ENCODE results near the gene GFOD1.

GFOD1 gene

DNA sequence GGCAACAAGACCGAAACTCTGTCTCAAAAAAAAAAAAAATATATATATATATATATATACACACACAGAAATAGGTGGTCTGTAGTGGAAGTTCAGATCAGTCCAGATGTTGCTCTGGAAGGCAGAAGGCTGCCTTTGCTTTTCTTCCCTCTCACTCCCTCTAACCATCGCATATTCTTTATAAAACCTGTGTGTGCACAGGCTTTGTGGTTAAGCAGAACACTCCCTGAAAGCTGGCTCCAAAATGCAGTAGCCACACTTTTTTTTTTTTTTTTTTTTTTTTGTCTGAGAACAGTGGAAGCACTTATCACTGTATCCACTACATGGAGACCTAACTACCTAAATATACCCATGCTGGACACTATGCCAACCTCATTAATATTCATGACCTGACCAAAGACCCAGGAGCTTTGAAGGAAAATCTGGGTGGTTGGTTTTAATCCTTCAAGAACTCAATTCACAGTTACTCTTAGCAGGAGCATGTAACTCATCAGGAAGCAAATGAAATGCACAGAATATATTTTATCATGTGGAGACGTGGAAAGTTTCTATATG, 20.0 kb upstream of the GFOD1 start:
- H3K4me2 ChIP-seq (ENCODE audit: low read depth, low read length, poor library complexity, severe bottlenecking): no peak overlapping the region
- H3K9me3 ChIP-seq (ENCODE audit: insufficient read depth, low read depth, low read length): no peaks in the 10 kb centered on the region
- H2AFZ ChIP-seq (ENCODE audit: low read length): no peak overlapping the region
- no peaks in the 10 kb centered on the region for H3F3A ChIP-seq (ENCODE audit: low read depth)
- no peaks in the 10 kb centered on the region for H3K36me3 ChIP-seq (ENCODE audit: insufficient read depth, low read length)
- H3K9ac ChIP-seq (ENCODE audit: low read depth, low read length, poor library complexity, severe bottlenecking): no peak overlapping the region
- H3K79me2 ChIP-seq (ENCODE audit: insufficient read depth, low read length): no peaks in the 10 kb centered on the region
- TF ChIP-seq CTCF (conservative IDR thresholded peaks at IDR 0.05; ENCODE audit: low read length) (no peak), EZH2phosphoT487 (IDR thresholded peaks at IDR 0.05; ENCODE audit: borderline replicate concordance) (no peak)
- H3K4me1 ChIP-seq (ENCODE audit: insufficient read depth, low read length, poor library complexity, severe bottlenecking): peaks cover 3% of the 10 kb centered on the region
- H3K4me3 ChIP-seq (ENCODE audit: low read length, poor library complexity, severe bottlenecking): no peak overlapping the region
- no peaks in the 10 kb centered on the region for H3K9me2 ChIP-seq (replicated peaks; ENCODE audit: low read depth, low read length)
- H4K20me1 ChIP-seq (ENCODE audit: insufficient read depth, low read length, poor library complexity, severe bottlenecking): no peaks in the 10 kb centered on the region
- H3K27me3 ChIP-seq (ENCODE audit: insufficient read depth, low read length, poor library complexity, severe bottlenecking): no peaks in the 10 kb centered on the region

DNA sequence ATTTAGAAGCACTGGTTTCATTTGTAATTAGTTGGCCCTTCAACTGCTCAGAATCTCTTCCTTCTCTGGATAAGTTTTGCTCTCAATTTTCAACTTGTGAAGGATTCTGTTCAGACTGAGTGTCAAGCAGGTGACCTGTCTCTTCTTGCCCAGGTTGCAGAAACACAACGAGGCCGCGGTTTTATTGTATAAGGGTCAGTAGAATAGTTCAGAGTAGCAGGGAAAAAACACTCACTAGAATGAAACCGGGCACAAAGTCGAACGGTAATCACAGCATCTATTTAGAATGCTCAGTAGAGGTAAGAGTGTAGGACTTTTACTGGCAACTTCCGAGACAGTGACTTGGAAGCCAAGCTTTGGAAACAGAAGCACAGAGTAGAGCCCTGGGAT, 17.9 kb upstream of the GFOD1 start:
- H3K4me1 ChIP-seq (ENCODE audit: insufficient read depth, low read length, poor library complexity, severe bottlenecking): peaks cover 3% of the 10 kb centered on the region
- H3F3A ChIP-seq (ENCODE audit: low read depth): no peaks in the 10 kb centered on the region
- no peaks in the 10 kb centered on the region for H3K9me3 ChIP-seq (ENCODE audit: insufficient read depth, low read depth, low read length)
- no peaks in the 10 kb centered on the region for H3K9me2 ChIP-seq (replicated peaks; ENCODE audit: low read depth, low read length)
- no peak overlapping the region for H3K4me3 ChIP-seq (ENCODE audit: low read length, poor library complexity, severe bottlenecking)
- H4K20me1 ChIP-seq (ENCODE audit: insufficient read depth, low read length, poor library complexity, severe bottlenecking): no peaks in the 10 kb centered on the region
- no peaks in the 10 kb centered on the region for H3K36me3 ChIP-seq (ENCODE audit: insufficient read depth, low read length)
- no peak overlapping the region for H3K4me2 ChIP-seq (ENCODE audit: low read depth, low read length, poor library complexity, severe bottlenecking)
- H3K27me3 ChIP-seq (ENCODE audit: insufficient read depth, low read length, poor library complexity, severe bottlenecking): no peaks in the 10 kb centered on the region
- no peaks in the 10 kb centered on the region for H3K79me2 ChIP-seq (ENCODE audit: insufficient read depth, low read length)
- H3K9ac ChIP-seq (ENCODE audit: low read depth, low read length, poor library complexity, severe bottlenecking): no peak overlapping the region
- no peak overlapping the region for H2AFZ ChIP-seq (ENCODE audit: low read length)
- TF ChIP-seq CTCF (conservative IDR thresholded peaks at IDR 0.05; ENCODE audit: low read length) (no peak), EZH2phosphoT487 (IDR thresholded peaks at IDR 0.05; ENCODE audit: borderline replicate concordance) (no peak)

GRCh38 chr6:13504611-13505344, 17.4 kb upstream of the GFOD1 start:
- no peaks in the 10 kb centered on the region for H3F3A ChIP-seq (ENCODE audit: low read depth)
- H3K4me3 ChIP-seq (ENCODE audit: low read length, poor library complexity, severe bottlenecking): no peak overlapping the region
- H4K20me1 ChIP-seq (ENCODE audit: insufficient read depth, low read length, poor library complexity, severe bottlenecking): no peaks in the 10 kb centered on the region
- H3K4me2 ChIP-seq (ENCODE audit: low read depth, low read length, poor library complexity, severe bottlenecking): no peak overlapping the region
- H2AFZ ChIP-seq (ENCODE audit: low read length): no peak overlapping the region
- H3K79me2 ChIP-seq (ENCODE audit: insufficient read depth, low read length): no peaks in the 10 kb centered on the region
- H3K4me1 ChIP-seq (ENCODE audit: insufficient read depth, low read length, poor library complexity, severe bottlenecking): peaks cover 3% of the 10 kb centered on the region
- H3K9ac ChIP-seq (ENCODE audit: low read depth, low read length, poor library complexity, severe bottlenecking): no peak overlapping the region
- TF ChIP-seq EZH2phosphoT487 (IDR thresholded peaks at IDR 0.05; ENCODE audit: borderline replicate concordance) (no peak), CTCF (conservative IDR thresholded peaks at IDR 0.05; ENCODE audit: low read length) (no peak)
- no peaks in the 10 kb centered on the region for H3K9me2 ChIP-seq (replicated peaks; ENCODE audit: low read depth, low read length)
- no peaks in the 10 kb centered on the region for H3K27me3 ChIP-seq (ENCODE audit: insufficient read depth, low read length, poor library complexity, severe bottlenecking)
- no peaks in the 10 kb centered on the region for H3K36me3 ChIP-seq (ENCODE audit: insufficient read depth, low read length)
- H3K9me3 ChIP-seq (ENCODE audit: insufficient read depth, low read depth, low read length): no peaks in the 10 kb centered on the region
